SK-N-SH (cell line): ENCODE results near the gene MAML3.

ENCODE experiments used
- CHD2 ChIP-seq: fragments of 150-350 bp; IDR thresholded peaks from 2 replicates; pipeline ENCODE4 v1.6.1; 2018; ENCODE audit warnings: low read length; ENCODE audit not compliant: partially characterized antibody
- CTCF ChIP-seq: fragments of 200-600 bp; sonication (generic); IDR thresholded peaks from 2 replicates; pipeline ENCODE4 v1.6.1; 2017; ENCODE audit warnings: antibody characterized with exemption, mild to moderate bottlenecking, moderate library complexity
- EP300 ChIP-seq, 2 experiments: IDR thresholded peaks; 2 replicates each; pipeline versions ENCODE4 v1.4.0 to v1.6.1; 2012; ENCODE audit warnings: borderline replicate concordance in 1 of 2, low read depth in 1 of 2, low read length in 1 of 2
- EZH2phosphoT487 ChIP-seq: fragments of 200-600 bp; sonication (generic); IDR thresholded peaks from 2 replicates; pipeline ENCODE4 v1.6.1; 2017; ENCODE audit warnings: low read depth, mixed run types, mild to moderate bottlenecking, antibody characterized with exemption, moderate library complexity, borderline replicate concordance
- FOXM1 ChIP-seq: IDR thresholded peaks from 2 replicates; pipeline ENCODE4 v1.4.0; 2012; ENCODE audit warnings: low read depth, mild to moderate bottlenecking
- YY1 ChIP-seq: IDR thresholded peaks from 2 replicates; pipeline ENCODE4 v1.4.0; 2012; ENCODE audit warnings: low read depth, mild to moderate bottlenecking

DNA sequence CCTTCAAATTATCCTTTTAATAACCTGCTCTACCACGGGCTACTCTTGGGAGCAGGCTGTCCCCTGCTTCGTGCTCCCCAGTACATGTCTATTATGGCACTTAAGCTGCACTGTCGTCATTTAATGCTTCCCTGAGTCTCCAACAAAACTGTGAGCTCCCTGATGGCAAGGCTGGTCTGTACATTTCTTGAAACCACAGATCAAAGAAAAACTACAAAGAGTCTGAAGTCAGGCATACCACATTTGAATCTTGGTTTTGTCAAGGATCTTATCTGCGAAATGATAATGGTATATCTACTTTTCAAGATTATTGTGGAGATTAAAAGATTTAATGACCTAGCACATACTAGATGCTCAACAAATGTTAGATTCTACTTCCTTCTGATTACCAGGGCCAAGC lies 45.7 kb downstream of the MAML3 start:
- TF ChIP-seq CTCF, result no peak
- no peak for TF ChIP-seq CHD2
- no peak for TF ChIP-seq FOXM1
- no peak for TF ChIP-seq EZH2phosphoT487
- no peak for TF ChIP-seq EP300 (IDR thresholded peaks at IDR 0.05; ENCODE audit: borderline replicate concordance in 1 of 2, low read depth in 1 of 2, low read length in 1 of 2)
- TF ChIP-seq YY1, result no peak
